ENCODE measurements around the gene LCMT1. TPM values are rescaled to one million over a fixed set of nuclear protein-coding genes. Genes with fewer than 3 reads are reported as not detected.
A peak's percentile ranks its signal among the peaks of the same experiment; 100 is the strongest.

Gene LCMT1
- polyA plus RNA-seq, 4 donors: 27.0 to 105 (median 31.9) TPM

- DNase-seq (no peak), FAIRE-seq (no peak)
- 86 to 87% (median 87%) methylated on average over 5 of the region's 5 CpGs for WGBS, 3 donors
- no peak overlapping the region for H3K4me3 ChIP-seq (ENCODE audit: low read depth in 1 of 3, low read length in 3 of 3)
- no peaks in the 10 kb centered on the region for H3K4me1 ChIP-seq (ENCODE audit: control insufficient read depth in 3 of 3, insufficient read depth in 2 of 3, low read depth in 1 of 3, low read length in 2 of 3)
- no peaks in the 10 kb centered on the region for H3K9me3 ChIP-seq (ENCODE audit: control insufficient read depth in 2 of 2, insufficient read depth in 1 of 2, low read depth in 1 of 2, low read length in 1 of 2)
- H3K36me3 ChIP-seq (ENCODE audit: control insufficient read depth in 3 of 3, insufficient read depth in 2 of 3, low read depth in 1 of 3, low read length in 3 of 3): no peaks in the 10 kb centered on the region
- H3K27ac ChIP-seq (ENCODE audit: low read depth in 1 of 3, low read length in 2 of 3): no peak overlapping the region
- peaks cover 0 to 2% (median 0%) of the 10 kb centered on the region in 3 donors for H3K27me3 ChIP-seq (ENCODE audit: control insufficient read depth in 3 of 3, insufficient read depth in 3 of 3, low read length in 3 of 3)
Measured at GRCh38 chr16:25100511-25100910, 11.0 kb upstream of the LCMT1 start.

- H3K36me3 ChIP-seq (ENCODE audit: control insufficient read depth in 3 of 3, insufficient read depth in 2 of 3, low read depth in 1 of 3, low read length in 3 of 3): no peaks in the 10 kb centered on the region
Measured at GRCh38 chr16:25106567-25107465, 4.7 kb upstream of the LCMT1 start.

GRCh38 chr16:25107466-25107792, 4.1 kb upstream of the LCMT1 start:
- FAIRE-seq: no peak

More at GRCh38 chr16:25106567-25107465, 4.7 kb upstream of the LCMT1 start:
- Histone ChIP-seq H3K27me3 (ENCODE audit: control insufficient read depth in 3 of 3, insufficient read depth in 3 of 3, low read length in 3 of 3) (no peaks in the 10 kb centered on the region), H3K9me3 (ENCODE audit: control insufficient read depth in 2 of 2, insufficient read depth in 1 of 2, low read depth in 1 of 2, low read length in 1 of 2) (no peaks in the 10 kb centered on the region), H3K4me3 (ENCODE audit: low read depth in 1 of 3, low read length in 3 of 3) (peak overlapping the region; percentile 76 to 85 (median 77)), H3K27ac (ENCODE audit: low read depth in 1 of 3, low read length in 2 of 3) (peak overlapping the region; percentile 86 to 99 (median 91)), H3K4me1 (ENCODE audit: control insufficient read depth in 3 of 3, insufficient read depth in 2 of 3, low read depth in 1 of 3, low read length in 2 of 3) (peaks cover 0 to 23% (median 7%) of the 10 kb centered on the region in 3 donors)
- DNase-seq: peak; percentile 91 to 97
- 0 to 1% (median 1%) methylated on average over 52 to 63 of the region's 63 CpGs for WGBS, 3 donors
- FAIRE-seq: no peak

GRCh38 chr16:25108054-25108453, 3.5 kb upstream of the LCMT1 start:
- DNase-seq: no peak
- Histone ChIP-seq H3K27me3 (ENCODE audit: control insufficient read depth in 3 of 3, insufficient read depth in 3 of 3, low read length in 3 of 3) (no peaks in the 10 kb centered on the region), H3K4me1 (ENCODE audit: control insufficient read depth in 3 of 3, insufficient read depth in 2 of 3, low read depth in 1 of 3, low read length in 2 of 3) (peaks cover 0 to 23% (median 12%) of the 10 kb centered on the region in 3 donors), H3K9me3 (ENCODE audit: control insufficient read depth in 2 of 2, insufficient read depth in 1 of 2, low read depth in 1 of 2, low read length in 1 of 2) (no peaks in the 10 kb centered on the region), H3K36me3 (ENCODE audit: control insufficient read depth in 3 of 3, insufficient read depth in 2 of 3, low read depth in 1 of 3, low read length in 3 of 3) (no peaks in the 10 kb centered on the region), H3K4me3 (ENCODE audit: low read depth in 1 of 3, low read length in 3 of 3) (no peak overlapping the region), H3K27ac (ENCODE audit: low read depth in 1 of 3, low read length in 2 of 3) (no peak overlapping the region)
- FAIRE-seq: no peak
- WGBS, 3 donors: 73 to 82% (median 74%) methylated on average over 3 of the region's 3 CpGs

More at GRCh38 chr16:25107466-25107792, 4.1 kb upstream of the LCMT1 start:
- H3K4me3 ChIP-seq (ENCODE audit: low read depth in 1 of 3, low read length in 3 of 3): peak overlapping the region in 1 of 3 donors; percentile 77
- H3K27ac ChIP-seq (ENCODE audit: low read depth in 1 of 3, low read length in 2 of 3): peak overlapping the region; percentile 86 to 99 (median 91)
- H3K36me3 ChIP-seq (ENCODE audit: control insufficient read depth in 3 of 3, insufficient read depth in 2 of 3, low read depth in 1 of 3, low read length in 3 of 3): no peaks in the 10 kb centered on the region
- peaks cover 0 to 23% (median 9%) of the 10 kb centered on the region in 3 donors for H3K4me1 ChIP-seq (ENCODE audit: control insufficient read depth in 3 of 3, insufficient read depth in 2 of 3, low read depth in 1 of 3, low read length in 2 of 3)
- 46 to 53% (median 49%) methylated on average over 7 of the region's 7 CpGs for WGBS, 3 donors
- no peak for DNase-seq
- H3K27me3 ChIP-seq (ENCODE audit: control insufficient read depth in 3 of 3, insufficient read depth in 3 of 3, low read length in 3 of 3): no peaks in the 10 kb centered on the region
- H3K9me3 ChIP-seq (ENCODE audit: control insufficient read depth in 2 of 2, insufficient read depth in 1 of 2, low read depth in 1 of 2, low read length in 1 of 2): no peaks in the 10 kb centered on the region

GRCh38 chr16:25109643-25110042, 1.9 kb upstream of the LCMT1 start:
- peaks cover 0 to 25% (median 12%) of the 10 kb centered on the region in 3 donors for H3K4me1 ChIP-seq (ENCODE audit: control insufficient read depth in 3 of 3, insufficient read depth in 2 of 3, low read depth in 1 of 3, low read length in 2 of 3)
- H3K4me3 ChIP-seq (ENCODE audit: low read depth in 1 of 3, low read length in 3 of 3): no peak overlapping the region
- DNase-seq (peak; percentile 78 to 94), FAIRE-seq (no peak)
- 24 to 42% (median 42%) methylated on average over 4 of the region's 4 CpGs for WGBS, 3 donors
- no peaks in the 10 kb centered on the region for H3K9me3 ChIP-seq (ENCODE audit: control insufficient read depth in 2 of 2, insufficient read depth in 1 of 2, low read depth in 1 of 2, low read length in 1 of 2)
- H3K36me3 ChIP-seq (ENCODE audit: control insufficient read depth in 3 of 3, insufficient read depth in 2 of 3, low read depth in 1 of 3, low read length in 3 of 3): peaks cover 0 to 2% (median 0%) of the 10 kb centered on the region in 3 donors
- peak overlapping the region; percentile 8 to 91 (median 71) for H3K27ac ChIP-seq (ENCODE audit: low read depth in 1 of 3, low read length in 2 of 3)
- H3K27me3 ChIP-seq (ENCODE audit: control insufficient read depth in 3 of 3, insufficient read depth in 3 of 3, low read length in 3 of 3): no peaks in the 10 kb centered on the region

GRCh38 chr16:25110387-25110947, 1.1 kb upstream of the LCMT1 start:
- Histone ChIP-seq H3K27me3 (ENCODE audit: control insufficient read depth in 3 of 3, insufficient read depth in 3 of 3, low read length in 3 of 3) (no peaks in the 10 kb centered on the region), H3K36me3 (ENCODE audit: control insufficient read depth in 3 of 3, insufficient read depth in 2 of 3, low read depth in 1 of 3, low read length in 3 of 3) (peaks cover 0 to 5% (median 0%) of the 10 kb centered on the region in 3 donors), H3K4me3 (ENCODE audit: low read depth in 1 of 3, low read length in 3 of 3) (peak overlapping the region; percentile 44 to 65 (median 49)), H3K4me1 (ENCODE audit: control insufficient read depth in 3 of 3, insufficient read depth in 2 of 3, low read depth in 1 of 3, low read length in 2 of 3) (peaks cover 0 to 25% (median 12%) of the 10 kb centered on the region in 3 donors), H3K27ac (ENCODE audit: low read depth in 1 of 3, low read length in 2 of 3) (peak overlapping the region; percentile 84 to 91 (median 88)), H3K9me3 (ENCODE audit: control insufficient read depth in 2 of 2, insufficient read depth in 1 of 2, low read depth in 1 of 2, low read length in 1 of 2) (no peaks in the 10 kb centered on the region)
- 7 to 21% (median 15%) methylated on average over 8 of the region's 8 CpGs for WGBS, 3 donors
- FAIRE-seq (no peak), DNase-seq (peak; percentile 13 to 50)

GRCh38 chr16:25114121-25114520, 2.6 kb downstream of the LCMT1 start:
- no peaks in the 10 kb centered on the region for H3K9me3 ChIP-seq (ENCODE audit: control insufficient read depth in 2 of 2, insufficient read depth in 1 of 2, low read depth in 1 of 2, low read length in 1 of 2)
- no peak for DNase-seq
- no peaks in the 10 kb centered on the region for H3K27me3 ChIP-seq (ENCODE audit: control insufficient read depth in 3 of 3, insufficient read depth in 3 of 3, low read length in 3 of 3)
- 85 to 95% (median 93%) methylated on average over 1 of the region's 1 CpG for WGBS, 3 donors
- peaks cover 0 to 18% (median 12%) of the 10 kb centered on the region in 3 donors for H3K4me1 ChIP-seq (ENCODE audit: control insufficient read depth in 3 of 3, insufficient read depth in 2 of 3, low read depth in 1 of 3, low read length in 2 of 3)
- peaks cover 0 to 24% (median 0%) of the 10 kb centered on the region in 3 donors for H3K36me3 ChIP-seq (ENCODE audit: control insufficient read depth in 3 of 3, insufficient read depth in 2 of 3, low read depth in 1 of 3, low read length in 3 of 3)
- FAIRE-seq: no peak
- H3K4me3 ChIP-seq (ENCODE audit: low read depth in 1 of 3, low read length in 3 of 3): no peak overlapping the region
- peak overlapping the region in 1 of 3 donors; percentile 31 for H3K27ac ChIP-seq (ENCODE audit: low read depth in 1 of 3, low read length in 2 of 3)

- Histone ChIP-seq H3K27me3 (ENCODE audit: control insufficient read depth in 3 of 3, insufficient read depth in 3 of 3, low read length in 3 of 3) (no peaks in the 10 kb centered on the region), H3K27ac (ENCODE audit: low read depth in 1 of 3, low read length in 2 of 3) (no peak overlapping the region), H3K9me3 (ENCODE audit: control insufficient read depth in 2 of 2, insufficient read depth in 1 of 2, low read depth in 1 of 2, low read length in 1 of 2) (no peaks in the 10 kb centered on the region), H3K36me3 (ENCODE audit: control insufficient read depth in 3 of 3, insufficient read depth in 2 of 3, low read depth in 1 of 3, low read length in 3 of 3) (peaks cover 0 to 26% (median 0%) of the 10 kb centered on the region in 3 donors), H3K4me1 (ENCODE audit: control insufficient read depth in 3 of 3, insufficient read depth in 2 of 3, low read depth in 1 of 3, low read length in 2 of 3) (peaks cover 0 to 3% (median 0%) of the 10 kb centered on the region in 3 donors), H3K4me3 (ENCODE audit: low read depth in 1 of 3, low read length in 3 of 3) (no peak overlapping the region)
- 84 to 87% (median 85%) methylated on average over 14 of the region's 14 CpGs for WGBS, 3 donors
- FAIRE-seq (no peak), DNase-seq (no peak)
Measured at GRCh38 chr16:25118851-25119578, 7.5 kb downstream of the LCMT1 start.
